Stimulated activated naive CD4-positive, alpha-beta T cell (primary cell): ENCODE measurements around the gene ITPRID2.
A peak's percentile ranks its signal among the peaks of the same experiment; 100 is the strongest.

Source experiments
- DNase-seq, 6 experiments: peaks; one replicate each; lab custom pipeline; 2025; lab: John Stamatoyannopoulos, UW

Gene ITPRID2

GRCh38 chr2:181882246-181883020 is 9.1 kb upstream of the ITPRID2 start:
- DNase-seq = no peak

GRCh38 chr2:181884601-181885000 is 6.9 kb upstream of the ITPRID2 start:
- no peak for DNase-seq

DNA sequence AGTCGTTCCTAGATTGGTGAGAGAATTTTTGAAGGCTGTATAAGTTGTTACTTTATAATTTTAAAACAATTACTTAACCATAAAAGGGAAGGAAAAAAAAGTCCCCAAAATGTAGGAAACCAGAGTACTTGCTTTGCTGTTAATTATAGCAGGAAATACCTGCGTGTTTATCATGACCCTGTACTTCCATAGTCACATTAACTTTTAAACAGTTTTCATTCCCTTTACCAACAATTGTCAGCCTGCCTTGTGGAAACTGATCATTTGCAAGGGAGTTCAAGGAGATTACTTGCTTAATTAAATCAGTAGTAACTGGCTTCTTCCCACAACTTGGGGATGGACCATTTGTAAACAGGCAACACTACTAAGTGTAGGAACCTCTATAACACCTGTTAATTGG is 6.4 kb upstream of the ITPRID2 start:
- no peak for DNase-seq

DNA sequence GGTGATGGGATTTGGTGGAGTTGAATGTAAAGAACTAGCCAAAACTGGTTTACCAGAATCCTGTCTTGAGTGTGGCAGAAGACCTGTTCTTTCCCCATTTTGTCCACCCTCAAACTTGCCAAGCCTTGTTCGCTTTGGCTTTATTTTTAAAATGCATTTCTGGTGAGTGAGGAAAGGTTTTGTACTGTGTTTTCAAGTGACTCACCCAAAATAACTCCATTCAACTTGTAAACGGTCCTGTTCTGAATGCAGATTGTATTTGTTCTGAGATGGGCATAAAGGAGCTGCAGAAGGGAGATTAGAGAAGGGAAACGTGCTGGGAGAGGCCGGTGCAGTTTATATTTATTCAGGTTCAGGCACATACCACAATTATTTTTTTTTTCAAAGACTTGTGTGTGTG is 5.3 kb upstream of the ITPRID2 start:
- DNase-seq = no peak

DNA sequence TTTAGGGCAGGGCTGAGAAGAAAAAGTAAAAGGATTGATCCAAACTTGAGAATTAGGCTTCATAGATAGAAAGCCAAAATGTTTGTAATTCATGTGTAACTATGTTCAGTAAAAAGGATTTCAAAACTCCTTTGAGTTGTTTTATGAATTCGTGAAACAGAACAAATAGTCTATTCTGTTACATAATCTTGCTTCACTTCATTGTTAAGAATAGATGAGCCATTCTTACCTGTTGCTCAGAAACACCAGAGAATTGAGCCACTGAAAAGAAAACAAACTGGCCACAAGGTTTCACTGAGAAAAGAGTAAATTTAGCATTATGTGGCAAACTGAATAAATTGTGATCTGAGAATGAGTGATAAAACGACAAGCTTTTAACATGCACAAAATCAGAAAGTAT is 4.5 kb upstream of the ITPRID2 start:
- DNase-seq = no peak

- DNase-seq = no peak
These were observed 1.8 kb upstream of the ITPRID2 start for GRCh38 chr2:181889776-181890175.

GRCh38 chr2:181890271-181890670 is 1.3 kb upstream of the ITPRID2 start:
- DNase-seq = no peak

DNA sequence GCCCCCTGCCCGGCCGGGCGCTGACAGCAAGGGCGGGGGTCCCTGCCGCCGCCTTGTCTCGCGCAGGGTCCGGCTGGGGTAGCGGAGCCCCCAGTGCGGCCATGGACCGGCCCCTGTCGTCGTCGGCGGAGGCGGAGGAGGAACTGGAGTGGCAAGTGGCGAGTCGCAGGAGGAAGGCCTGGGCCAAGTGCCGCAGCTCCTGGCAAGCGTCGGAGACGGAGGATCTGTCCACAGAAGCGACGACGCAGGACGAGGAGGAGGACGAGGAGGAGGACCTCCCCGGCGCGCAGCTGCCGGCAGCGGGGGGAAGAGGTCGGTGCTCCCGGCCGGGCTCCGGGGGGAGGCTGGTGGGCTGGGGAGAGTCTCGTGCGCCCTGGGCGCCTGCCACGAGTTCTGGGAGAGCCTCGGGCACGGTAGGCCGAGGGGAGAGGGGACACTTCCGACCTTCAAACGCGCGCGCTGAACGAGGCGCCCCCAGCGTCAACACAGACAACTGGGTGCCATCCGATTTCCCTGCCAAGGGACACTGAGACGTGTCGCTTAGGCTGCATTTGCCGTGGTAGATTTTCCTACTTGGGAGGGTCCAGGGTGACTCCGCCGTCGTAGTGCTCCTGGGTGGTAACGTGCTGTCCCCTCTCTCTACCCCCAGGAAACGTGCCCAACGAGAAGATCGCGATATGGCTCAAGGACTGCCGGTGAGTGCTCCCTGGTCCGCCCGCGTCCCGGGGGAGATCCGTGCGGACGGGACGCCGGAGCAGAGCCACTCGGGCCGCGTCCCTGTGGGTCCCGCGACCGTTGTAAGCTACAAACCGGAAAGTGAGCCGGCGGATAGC is 652 bp downstream of the ITPRID2 start:
- DNase-seq = peak; percentile 18 to 72 (median 51)

DNA sequence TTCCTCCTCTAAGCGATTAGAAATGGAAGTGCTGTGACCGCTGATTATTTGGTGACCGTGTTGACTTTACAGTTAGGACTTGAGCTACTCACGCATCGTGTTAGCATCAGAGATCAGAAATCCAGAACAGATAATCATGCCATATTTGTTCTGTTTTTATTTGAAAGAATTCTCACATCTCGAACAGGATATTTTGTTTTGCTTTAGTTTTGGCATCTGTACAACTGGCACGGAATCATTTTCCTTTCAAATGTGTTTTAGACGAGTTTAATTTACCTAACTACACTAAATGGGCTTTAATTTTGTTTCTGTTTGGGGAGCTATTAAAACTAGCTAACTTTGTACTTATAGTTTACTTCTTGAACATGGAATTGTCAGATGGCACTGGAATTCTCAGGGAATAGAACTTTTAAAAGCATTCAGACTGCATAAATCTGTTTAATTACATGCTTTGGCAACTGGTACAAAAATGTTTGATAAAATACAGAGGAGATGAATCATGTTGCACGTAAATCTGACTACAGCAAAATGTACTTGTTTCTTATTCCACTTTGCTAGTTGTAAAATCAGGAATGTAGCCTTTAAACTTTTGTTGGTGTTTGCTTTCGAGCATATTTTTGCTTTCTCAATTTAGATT is 1.4 kb downstream of the ITPRID2 start:
- DNase-seq = no peak

DNA sequence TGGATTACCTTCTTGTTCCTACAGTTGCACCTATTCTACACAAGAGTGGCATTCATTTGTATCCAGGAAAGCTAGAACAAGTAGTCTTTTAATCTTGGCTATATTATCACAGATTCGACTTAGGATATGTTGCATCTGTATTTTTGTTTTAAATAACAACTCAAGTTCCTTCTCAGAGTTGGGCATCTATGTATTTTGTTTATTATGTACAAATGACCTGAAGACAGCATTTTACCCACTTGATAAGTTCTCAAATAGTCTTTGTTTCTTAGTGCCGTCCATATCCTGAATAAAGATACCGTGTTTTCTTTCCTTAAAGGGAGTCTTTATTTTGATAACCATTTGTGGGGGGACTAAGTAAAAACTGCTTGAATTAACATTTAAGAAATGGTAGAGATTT is 2.9 kb downstream of the ITPRID2 start:
- no peak for DNase-seq

- no peak for DNase-seq
These were observed 4.3 kb downstream of the ITPRID2 start for GRCh38 chr2:181895818-181896217.

GRCh38 chr2:181896286-181896685 is 4.8 kb downstream of the ITPRID2 start:
- no peak for DNase-seq

DNA sequence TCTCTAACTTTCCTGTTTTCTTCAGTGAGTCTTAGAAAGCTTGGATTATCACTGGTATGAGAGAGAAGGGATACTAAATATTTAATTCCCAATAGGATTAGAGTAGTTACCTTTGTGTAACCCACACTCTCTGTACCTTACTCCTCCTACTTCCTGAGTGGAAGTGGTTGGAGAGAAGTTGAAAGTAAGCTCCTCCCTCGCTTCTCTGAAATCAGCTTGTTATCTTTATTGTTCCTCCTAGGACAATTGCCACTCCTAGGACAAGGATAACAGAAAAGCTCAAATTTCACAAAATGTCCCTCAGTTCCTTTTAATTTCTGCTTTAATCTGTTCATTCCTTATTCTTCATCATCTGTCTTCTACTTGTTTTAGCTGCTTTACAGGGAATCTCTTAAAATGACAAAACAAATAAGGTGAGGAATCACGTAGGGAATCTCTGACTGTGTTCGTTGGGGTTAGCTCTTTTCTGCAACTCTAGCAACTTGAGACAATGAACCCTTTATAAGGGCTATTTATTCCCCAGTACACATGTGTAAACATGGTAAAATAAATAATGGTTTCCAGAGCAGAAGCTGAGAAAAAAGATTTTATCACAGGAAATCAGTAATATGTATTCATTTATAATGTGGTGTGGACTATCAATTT is 8.6 kb downstream of the ITPRID2 start:
- DNase-seq = no peak

GRCh38 chr2:181902625-181903024 is 11.1 kb downstream of the ITPRID2 start:
- no peak for DNase-seq

GRCh38 chr2:181904022-181904632 is 12.6 kb downstream of the ITPRID2 start:
- peak in 3 of 6 experiments; percentile 16 to 51 (median 28) for DNase-seq

GRCh38 chr2:181907057-181907456 is 15.5 kb downstream of the ITPRID2 start:
- DNase-seq = no peak

GRCh38 chr2:181907635-181908034 is 16.1 kb downstream of the ITPRID2 start:
- no peak for DNase-seq

GRCh38 chr2:181910028-181910831 is 18.7 kb downstream of the ITPRID2 start:
- no peak for DNase-seq

GRCh38 chr2:181911830-181912229 is 20.3 kb downstream of the ITPRID2 start:
- DNase-seq = no peak

- no peak for DNase-seq
These were observed 23.6 kb downstream of the ITPRID2 start for GRCh38 chr2:181915102-181915501.
